NCI-H2171 treated with DMSO at 0.1 percent for 48 hours (cell line): ENCODE measurements around the gene SMG7.
"Not testable (repeated sequence)": the region's sequence is repeated elsewhere in the genome, so short reads cannot be mapped to it uniquely, and the experiment has no call there.

Experiments used
- DNase-seq: peaks from one replicate; lab custom pipeline; 2025; lab: John Stamatoyannopoulos, UW

Gene SMG7, protein sequence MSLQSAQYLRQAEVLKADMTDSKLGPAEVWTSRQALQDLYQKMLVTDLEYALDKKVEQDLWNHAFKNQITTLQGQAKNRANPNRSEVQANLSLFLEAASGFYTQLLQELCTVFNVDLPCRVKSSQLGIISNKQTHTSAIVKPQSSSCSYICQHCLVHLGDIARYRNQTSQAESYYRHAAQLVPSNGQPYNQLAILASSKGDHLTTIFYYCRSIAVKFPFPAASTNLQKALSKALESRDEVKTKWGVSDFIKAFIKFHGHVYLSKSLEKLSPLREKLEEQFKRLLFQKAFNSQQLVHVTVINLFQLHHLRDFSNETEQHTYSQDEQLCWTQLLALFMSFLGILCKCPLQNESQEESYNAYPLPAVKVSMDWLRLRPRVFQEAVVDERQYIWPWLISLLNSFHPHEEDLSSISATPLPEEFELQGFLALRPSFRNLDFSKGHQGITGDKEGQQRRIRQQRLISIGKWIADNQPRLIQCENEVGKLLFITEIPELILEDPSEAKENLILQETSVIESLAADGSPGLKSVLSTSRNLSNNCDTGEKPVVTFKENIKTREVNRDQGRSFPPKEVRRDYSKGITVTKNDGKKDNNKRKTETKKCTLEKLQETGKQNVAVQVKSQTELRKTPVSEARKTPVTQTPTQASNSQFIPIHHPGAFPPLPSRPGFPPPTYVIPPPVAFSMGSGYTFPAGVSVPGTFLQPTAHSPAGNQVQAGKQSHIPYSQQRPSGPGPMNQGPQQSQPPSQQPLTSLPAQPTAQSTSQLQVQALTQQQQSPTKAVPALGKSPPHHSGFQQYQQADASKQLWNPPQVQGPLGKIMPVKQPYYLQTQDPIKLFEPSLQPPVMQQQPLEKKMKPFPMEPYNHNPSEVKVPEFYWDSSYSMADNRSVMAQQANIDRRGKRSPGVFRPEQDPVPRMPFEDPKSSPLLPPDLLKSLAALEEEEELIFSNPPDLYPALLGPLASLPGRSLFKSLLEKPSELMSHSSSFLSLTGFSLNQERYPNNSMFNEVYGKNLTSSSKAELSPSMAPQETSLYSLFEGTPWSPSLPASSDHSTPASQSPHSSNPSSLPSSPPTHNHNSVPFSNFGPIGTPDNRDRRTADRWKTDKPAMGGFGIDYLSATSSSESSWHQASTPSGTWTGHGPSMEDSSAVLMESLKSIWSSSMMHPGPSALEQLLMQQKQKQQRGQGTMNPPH

DNA sequence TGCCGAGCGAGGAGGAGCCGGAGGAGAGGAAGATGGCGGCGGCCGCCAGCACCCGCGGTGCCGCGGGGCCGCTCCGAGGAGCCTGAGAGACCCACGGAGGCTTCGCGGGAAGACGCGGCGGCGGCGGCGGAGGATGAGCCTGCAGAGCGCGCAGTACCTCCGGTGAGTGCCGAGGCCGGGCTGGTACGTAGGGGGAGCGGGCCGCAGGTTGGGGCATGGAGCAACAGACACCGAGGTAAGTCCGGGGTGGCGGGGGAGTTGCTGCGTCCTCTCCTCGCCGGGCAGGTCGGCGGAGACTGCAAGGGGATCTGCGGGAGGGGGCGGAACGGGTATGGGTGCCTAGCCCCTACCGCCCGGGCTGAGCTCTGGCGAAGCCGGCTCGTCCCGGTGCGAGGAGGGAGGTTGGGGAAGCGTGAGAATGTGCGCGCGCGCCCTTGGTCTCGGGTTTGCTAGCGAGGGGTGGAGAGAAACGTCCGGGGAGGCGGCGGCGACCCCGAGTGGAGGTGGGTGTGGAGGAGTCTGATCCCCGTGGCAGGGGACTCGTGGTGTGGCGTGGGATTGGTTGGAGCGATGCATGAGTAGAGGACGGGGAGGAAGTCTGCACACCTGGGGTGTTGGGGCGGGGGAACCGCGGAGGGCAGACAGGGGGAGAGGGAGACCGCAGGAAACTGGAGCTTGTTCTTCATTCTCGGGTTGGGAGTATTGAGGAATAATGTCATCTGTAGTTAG is at the start of gene SMG7:
Gene SMG7, plus strand, starts transcription at position 12 of the 729 bp plus-strand sequence. Its CDS starts 122 bp downstream, at position 134.
- DNase-seq = peak; percentile 50

DNA sequence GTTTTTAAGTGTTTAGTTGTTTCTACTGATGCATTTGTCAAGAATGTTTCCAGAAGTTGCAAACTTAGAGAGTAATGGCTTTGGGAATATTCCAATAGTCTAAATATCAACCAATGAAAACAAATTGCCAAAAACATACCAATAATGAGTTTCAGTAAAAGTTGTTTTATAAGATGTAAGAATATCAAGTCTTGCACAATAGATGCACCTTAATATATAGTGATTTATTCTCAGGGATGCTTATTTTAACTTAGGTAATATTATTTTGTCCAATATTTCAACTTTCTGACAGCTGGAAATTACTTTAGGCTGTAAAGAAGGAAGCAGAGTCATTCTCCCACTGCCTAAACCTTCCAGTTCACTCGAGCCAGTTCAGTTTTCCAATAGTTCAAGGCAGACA is 48.8 kb upstream of the SMG7 start:
- DNase-seq = no peak

DNA sequence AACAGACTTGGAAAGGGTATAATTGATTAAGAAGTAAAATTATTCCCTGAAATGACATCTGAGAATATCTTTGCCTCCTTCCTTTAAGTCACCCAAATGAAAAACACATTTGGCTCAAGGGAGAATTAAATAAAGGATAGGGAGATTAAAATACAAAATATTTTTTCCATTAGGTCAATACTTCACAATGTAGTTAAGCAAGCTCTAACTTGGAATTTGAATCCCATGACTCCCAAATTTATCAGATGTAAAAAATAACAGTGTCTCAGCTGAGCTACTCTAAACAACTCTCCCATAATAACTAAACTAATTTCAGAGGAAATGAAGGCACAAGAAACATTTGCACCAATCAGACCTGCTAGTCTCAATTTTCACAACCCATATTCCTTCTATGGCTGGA is 47.6 kb upstream of the SMG7 start:
- DNase-seq = no peak

DNA sequence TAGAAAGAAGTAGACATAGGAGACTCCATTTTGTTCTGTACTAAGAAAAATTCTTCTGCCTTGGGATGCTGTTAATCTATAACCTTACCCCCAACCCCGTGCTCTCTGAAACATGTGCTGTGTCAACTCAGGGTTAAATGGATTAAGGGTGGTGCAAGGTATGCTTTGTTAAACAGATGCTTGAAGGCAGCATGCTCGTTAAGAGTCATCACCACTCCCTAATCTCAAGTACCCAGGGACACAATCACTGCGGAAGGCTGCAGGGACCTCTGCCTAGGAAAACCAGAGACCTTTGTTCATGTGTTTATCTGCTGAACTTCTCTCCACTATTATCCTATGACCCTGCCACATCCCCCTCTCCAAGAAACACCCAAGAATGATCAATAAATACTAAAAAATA is 44.7 kb upstream of the SMG7 start:
- DNase-seq = not testable (repeated sequence)

DNA sequence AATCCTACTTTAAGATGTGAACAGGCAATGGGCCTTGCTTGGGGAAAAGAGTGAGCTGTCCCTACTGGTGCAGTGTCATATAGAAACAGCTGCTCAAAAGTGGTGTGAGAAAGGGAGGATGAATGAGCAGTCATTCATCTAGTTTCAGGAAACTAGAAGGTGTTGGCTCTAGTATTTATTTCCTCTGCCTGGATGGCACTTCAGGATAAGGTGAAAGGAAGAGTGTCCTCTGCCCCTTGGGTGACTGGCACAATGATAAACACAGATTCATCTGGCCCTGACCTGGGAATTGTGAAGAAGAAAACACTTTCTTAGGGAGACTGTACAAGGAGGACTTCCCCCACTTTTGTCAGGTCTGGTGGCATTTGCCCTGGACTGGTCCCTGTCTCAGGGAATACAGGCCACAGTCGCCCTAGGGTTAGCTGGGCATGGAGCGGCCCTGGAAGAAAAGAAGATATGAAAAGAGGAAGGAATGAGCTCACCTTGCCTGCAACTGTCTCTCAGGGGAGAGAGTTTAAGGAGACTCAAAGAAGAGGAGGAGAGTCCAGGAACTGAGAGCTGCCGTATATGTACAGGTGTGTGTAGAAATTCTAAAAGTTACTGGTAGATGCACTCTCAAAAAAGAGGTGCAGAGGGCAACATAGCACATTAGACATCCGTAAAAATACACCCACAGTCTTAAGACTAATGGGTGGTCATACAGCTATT is 40.3 kb upstream of the SMG7 start:
- no peak for DNase-seq

DNA sequence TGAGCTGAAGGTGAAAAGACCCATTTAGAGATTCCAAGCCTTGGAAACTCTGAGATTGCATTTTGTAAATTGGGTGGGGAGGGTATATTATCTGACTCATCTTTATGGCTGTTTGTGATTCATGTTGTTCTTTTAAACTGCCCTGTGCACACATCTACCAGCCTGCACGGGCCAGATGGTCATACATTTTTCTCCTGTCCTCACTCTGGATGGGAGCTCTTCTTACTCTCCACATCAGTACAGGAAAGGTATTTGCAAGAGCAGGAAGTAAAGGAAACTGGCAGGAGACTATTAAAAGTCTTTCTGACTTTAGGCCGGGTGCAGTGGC is 39.8 kb upstream of the SMG7 start:
- DNase-seq = no peak

DNA sequence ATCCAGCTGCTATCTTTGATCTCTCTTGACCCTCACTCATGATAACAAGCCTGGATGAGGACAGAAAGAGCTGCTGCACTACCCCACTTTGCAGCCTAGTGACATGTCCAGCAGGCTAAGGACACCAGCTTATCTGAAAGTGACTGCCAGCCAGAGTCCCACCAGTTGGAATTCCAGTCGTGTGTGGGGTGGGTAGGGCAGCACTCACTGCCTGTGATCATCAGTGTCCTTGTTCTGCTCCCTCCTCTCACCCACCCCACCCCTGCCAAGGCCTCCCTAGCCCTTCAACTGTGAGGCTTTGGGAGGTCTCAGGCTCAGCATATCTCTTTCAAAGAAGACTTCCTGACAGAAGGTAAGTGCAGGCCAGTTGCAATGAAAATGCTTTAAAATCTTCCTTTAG is 38.6 kb upstream of the SMG7 start:
- no peak for DNase-seq

DNA sequence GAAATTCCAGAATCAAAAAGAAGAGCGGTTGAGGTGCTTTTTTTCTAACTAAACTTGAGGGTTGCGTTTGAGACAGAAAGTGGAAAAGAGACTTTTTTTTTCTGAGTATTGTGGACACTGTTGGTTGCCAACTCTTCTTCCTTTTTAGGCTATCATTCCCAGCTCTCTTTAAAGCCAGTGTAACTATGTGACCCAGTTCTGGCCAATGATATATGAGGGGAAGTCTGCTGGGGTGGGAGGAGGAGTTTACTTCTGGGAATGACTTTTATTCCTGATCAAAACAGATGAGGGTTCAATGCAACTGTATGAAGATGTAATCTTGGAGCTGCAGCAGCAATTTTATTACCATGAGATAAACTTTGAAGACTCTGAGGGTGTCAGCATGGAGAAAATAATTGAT is 36.8 kb upstream of the SMG7 start:
- DNase-seq = no peak

DNA sequence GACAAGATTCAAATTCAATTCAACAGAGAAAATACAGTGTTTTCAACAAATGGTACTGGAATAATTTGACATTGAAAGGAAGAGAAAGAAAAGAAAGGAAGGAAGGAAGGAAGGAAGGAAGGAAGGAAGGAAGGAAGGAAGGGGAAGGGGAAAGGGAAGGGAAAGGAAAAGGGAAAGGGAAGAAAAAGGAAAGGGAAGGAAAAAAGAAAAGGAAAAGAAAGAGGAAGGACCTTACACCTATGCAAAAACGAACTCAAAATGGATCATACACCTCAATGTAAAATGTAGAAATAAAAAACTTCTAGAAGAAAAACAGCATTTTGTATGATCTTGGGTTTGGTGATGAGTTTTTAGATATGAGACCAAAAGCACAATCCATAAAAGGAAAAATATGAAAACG is 34.2 kb upstream of the SMG7 start:
- DNase-seq = no peak

DNA sequence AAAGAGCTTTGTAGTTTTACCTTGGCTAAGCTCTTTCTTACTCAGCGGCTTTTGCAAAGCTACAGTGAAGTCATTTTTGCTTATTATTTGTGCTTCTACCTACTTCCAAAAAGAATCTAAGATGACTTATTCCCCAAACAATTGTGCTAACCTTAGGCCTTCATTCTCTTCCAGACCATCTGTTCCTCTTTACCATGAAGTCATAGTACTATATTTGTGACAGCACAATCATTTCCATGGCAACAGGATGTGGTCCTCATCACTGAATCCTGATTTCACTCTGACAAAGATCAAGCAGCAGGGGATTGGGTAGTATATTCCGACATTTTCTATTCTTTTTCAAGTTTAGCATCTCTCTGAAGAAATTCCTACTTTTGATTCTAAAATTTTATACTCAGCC is 29.3 kb upstream of the SMG7 start:
- peak; percentile 84 for DNase-seq

DNA sequence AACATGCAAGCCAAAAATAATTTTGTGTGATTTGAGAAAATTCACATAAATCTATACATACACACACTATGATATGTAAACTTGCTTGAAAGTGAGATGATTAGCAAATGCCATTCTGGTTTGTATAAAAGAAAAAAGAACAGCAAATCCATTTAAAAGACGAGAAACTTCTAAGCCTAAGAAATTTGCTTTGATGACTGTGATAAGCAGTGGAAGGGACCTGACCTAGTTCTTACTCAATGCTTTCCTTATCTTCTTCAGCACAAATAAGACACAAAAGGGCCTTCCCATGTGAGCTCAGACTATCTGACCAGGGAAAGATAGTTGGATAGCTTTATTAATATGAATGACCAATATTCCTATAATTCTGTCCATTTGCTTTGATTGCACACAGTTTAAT is 28.8 kb upstream of the SMG7 start:
- DNase-seq = no peak

DNA sequence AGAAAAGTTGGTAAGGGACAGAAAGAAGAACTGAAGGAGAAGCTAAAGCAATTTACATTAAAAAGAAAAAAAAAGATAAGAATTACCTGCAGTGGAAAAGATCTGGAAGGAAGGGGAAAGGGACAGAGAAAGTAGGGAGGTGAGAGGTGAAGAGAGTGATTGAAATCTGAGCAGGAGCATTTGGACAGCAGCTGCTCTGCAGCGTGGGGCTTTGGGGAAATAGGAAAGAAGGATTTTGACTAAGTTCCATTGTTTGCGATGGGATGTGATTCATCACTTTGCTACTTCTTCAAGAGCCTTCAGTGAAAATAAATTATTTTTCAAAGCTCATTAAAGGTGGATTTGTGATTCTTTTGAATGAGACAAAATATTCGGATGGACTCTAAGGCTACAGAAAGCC is 28.1 kb upstream of the SMG7 start:
- DNase-seq = peak; percentile 34

DNA sequence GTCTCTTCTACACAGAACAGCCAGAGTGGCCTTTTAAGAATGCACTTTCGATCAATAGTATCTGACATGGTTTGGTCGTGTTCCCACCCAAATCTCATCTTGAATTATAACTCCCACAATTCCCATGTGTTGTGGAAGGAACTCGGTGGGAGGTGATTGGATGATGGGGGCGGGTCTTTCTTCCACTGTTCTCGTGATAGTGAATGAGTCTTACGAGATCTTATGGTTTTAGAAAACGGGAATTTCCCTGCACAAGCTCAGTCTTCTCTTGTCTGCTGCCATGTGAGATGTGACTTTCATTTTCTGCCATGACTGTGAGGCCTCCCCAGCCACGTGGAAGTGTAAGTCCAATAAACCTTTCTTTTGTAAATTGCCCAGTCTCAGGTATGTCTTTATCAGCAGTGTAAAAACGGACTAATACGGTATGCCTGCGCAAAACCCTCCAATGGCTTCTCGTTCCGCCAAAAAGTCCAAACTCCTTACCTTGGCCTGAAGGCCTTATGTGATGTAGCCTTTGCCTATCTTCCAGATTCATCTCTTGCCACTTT is 23.0 kb upstream of the SMG7 start:
- DNase-seq = no peak

DNA sequence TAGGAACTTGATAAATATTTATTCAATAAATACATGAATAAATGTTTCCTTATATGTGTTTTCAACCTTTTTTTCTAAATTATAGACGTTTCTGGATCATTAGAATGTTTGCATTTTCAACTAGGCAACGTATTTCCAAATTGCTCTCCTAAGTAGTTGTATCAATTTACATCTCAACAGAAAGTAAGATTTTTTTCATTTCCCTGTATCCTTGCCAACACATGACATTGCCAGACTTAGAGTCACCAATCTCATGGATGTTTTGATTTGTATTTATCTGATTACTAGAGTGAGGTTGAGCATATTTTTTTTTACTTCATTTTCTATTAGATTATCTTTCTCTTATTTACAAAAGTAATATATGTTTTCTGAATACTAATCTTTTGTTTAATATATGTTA is 22.2 kb upstream of the SMG7 start:
- DNase-seq = peak; percentile 70

DNA sequence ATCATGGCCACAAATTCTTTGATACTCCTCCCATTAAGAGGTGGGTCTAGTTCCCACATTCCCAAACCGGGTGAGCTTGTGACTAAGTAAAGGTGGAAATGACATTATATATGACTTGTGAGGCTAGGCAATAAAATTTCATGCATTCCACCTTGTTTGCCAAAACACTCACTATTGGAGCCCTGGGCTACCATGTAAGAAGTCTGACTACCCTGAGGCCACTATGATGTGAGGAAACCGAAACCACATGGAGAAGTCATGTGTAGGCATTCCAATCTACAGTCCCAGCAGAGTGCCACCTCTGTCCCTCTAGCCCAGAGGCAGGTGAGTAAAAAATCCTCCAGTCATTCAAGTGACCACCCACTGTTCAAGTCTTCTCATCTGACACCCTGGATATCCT is 17.9 kb upstream of the SMG7 start:
- DNase-seq = no peak

DNA sequence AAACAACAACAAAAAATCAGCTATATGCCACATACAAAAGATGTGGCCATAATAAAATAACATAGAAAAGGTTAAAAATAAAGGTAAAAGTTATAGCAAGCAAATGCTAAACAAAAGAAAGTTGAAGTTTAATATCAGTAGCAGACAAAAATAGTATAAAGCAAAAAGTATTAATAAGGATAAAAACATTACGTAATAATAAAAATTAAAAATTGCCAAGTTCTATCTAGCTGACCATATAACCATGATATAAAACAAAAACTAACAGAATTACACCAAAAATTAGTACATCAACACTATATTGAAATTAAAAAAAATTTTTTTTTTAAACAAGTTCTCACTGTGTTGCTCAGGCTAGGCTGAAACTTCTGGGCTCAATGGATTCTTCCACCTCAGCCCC is 15.5 kb upstream of the SMG7 start:
- no peak for DNase-seq

DNA sequence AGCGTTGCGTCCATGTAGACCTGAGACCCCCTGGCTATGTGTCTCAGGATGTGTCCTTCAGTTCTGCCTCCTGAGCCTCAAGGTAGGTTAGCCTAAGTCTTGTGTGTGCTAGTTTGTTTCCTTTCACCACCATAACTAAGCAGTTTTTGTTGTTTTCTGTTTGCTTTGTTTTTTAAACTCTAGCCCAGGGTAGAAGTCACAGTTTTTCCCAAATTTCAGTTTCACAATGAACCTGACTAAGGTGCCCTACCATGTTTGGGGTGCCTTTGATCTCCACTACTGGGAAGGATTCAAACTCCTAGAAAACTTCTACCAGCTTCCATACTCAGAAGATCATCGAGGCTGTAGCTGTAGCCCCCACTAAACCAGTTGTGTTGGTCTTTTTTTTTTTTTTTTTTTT is 14.8 kb upstream of the SMG7 start:
- DNase-seq = no peak

DNA sequence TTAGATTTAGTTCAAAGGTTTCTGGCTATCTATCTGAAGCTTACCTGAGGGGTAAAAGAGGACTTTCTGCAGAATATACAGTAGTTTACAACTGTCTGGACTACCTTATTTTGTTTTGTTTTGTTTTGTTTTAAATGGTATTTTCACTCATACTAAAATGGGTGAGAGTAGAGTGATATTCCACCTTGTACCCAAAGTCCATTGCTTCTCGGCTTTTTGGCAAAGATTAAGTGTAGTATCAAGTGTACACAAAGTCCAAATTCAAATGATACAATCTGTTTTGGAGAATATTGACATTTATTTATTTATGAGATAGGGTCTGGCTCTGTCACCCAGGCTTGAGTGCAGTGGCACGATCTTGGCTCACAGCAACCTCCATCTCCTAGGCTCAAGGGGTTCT is 11.7 kb upstream of the SMG7 start:
- DNase-seq = no peak

DNA sequence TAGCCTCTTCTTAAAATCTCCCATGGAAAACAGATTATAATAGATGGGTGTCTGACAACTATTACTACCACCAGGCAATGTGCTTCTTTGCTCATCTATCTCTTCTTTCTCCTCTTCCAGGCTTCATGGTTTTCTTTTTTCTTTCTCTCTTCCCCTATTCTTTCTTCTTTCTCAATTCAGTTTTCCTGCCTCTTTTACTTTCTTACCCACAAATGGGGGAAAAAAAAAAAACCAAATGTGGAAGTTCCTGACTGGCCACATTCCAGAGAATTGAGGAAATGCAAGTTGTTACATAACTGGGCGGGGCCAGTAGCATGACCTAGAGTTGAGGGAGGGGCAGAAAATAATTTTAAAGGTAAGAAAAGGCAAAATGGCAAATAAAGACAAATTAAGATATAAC is 10.9 kb upstream of the SMG7 start:
- no peak for DNase-seq

DNA sequence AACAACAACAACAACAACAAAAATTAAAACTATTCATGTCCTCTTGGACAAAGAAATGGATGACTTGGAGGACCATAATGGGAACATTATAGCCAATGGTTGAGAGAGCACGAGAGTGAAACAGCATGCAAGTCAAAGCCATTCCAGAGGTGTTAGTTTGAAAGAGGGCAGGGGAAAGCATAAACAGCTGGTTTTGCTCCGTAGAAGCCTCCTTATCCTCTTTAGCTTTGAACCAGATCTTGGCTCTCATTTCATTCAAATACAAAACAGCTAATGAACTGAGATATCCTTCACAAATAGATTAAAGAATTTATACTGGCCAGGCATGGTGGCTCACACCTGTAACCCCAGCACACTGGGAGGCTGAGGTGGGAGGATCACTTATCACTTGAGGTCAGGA is 8.7 kb upstream of the SMG7 start:
- no peak for DNase-seq

DNA sequence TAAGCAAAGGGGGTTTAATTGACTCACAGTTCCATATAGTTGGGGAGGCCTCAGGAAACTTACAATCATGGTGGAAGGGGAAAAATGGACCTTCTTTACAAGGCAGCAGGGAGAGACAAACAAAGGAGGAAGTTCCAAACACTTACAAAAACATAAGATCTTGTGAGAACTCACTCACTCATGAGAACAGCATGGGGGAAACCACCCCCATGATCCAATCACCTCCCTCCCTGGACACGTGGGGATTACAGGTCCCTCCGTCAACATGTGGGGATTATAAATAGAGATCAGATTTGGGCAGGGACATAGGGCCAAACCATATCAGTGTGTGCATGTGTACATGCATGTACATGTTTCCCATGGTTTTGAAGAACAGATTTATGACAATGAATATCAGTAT is 5.5 kb upstream of the SMG7 start:
- no peak for DNase-seq
